ENCODE results near the gene SLC14A1.

SLC14A1 gene

DNA sequence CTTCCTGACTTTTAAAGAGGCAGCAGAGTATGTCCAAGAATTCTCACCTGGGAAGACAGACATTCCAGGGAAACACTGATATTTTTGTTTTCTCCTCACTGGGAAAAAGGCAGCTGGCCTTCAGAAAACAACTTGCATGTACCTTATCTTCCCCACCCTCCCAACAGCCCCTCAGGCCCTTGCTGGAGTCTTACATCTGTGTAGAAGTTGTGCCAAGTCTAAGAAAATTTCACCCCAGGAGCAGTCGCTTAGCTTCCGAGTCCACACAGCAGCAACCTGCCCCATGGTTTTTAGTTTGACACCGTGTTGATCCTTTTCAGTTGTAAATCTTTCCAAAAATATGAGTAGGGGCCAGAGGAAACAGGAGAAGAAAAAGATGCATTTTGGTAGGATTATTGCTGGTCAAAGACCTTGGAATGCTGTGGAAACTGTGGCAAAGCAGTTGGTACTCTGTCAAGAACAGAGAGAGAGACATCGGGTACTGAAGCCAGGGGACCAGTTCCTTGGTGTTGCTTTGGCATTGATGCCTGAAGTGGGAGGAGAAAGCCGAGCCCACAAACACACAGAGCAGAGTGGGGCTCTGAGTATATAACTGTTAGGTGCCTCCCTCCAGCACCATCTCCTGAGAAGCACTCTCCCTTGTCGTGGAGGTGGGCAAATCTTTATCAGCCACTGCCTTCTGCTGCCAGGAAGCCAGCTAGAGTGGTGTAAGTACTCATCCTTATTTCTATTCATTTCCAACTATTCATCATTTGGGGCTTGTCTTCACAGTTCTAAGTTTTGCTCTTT is at the start of gene SLC14A1:
Gene SLC14A1 (plus strand): TSS at position 615 of the 789 bp plus-strand sequence. CDS start 6,140 bp downstream, outside the sequence.
- peak in 4 of 14 donors; percentile 12 to 38 (median 22) for DNase-seq

DNA sequence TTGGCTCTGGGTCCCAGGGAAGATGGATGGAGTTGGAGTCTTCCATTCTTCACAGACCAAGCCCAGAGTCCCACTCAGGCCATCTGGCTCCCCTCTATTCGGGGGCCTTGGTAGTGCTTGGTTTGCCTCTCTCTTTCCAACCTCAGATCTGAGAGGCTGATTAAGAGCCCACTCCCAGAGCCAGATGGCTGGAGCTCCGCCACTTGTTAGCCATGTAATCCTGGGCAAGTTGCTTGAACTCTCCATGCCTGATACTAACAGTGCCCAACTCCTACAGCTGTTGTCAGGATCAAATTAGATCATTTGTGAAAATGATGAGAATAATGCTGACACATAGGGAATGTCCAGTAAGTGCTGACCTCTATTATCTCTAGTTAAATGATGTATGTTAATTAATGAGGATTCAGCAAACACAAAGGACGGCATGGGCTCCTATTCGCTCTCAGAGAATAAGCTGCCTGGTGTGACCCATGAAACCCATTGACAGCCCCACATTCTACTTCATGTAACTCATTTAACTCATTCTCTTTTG is 46.6 kb upstream of the SLC14A1 start:
- DNase-seq, result no peak

DNA sequence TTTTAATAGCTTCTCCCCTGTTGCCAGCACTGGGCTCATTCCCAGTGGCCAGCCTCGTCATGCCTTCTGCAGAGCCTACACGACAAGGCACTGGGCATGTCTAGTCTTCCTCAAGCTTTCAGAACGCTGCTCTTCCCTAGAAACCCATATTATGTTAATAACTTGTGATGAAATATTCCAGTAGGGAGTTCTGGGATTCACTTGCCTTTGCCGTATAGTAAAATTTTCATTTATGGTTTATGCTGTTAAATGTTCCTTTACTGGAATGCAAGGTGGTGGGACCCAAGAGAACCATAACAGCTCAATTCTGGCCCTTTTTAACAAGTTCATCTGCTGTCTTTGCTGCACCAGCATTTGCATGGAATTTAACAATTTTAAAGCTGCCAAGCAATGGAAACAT is 45.5 kb upstream of the SLC14A1 start:
- no peak for DNase-seq

DNA sequence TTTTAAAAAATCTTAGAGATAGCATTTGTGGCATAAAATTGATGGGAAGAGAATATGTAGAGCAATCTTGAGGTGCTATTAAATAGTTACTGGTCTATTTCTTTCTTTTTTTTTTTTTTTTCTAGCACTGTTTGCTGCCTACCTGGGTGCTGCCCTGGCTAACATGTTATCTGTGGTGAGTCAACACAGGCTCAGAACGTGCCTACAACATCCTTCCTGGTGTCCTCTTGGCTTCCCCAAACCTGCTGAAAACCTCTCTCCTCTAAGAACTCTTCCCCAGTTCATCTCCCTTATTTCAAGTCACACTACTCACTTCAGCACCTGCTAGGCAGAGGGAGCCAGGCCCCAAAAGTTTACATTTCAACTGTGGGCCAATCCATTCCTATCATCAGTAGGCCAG is 45.1 kb upstream of the SLC14A1 start:
- DNase-seq, result no peak

DNA sequence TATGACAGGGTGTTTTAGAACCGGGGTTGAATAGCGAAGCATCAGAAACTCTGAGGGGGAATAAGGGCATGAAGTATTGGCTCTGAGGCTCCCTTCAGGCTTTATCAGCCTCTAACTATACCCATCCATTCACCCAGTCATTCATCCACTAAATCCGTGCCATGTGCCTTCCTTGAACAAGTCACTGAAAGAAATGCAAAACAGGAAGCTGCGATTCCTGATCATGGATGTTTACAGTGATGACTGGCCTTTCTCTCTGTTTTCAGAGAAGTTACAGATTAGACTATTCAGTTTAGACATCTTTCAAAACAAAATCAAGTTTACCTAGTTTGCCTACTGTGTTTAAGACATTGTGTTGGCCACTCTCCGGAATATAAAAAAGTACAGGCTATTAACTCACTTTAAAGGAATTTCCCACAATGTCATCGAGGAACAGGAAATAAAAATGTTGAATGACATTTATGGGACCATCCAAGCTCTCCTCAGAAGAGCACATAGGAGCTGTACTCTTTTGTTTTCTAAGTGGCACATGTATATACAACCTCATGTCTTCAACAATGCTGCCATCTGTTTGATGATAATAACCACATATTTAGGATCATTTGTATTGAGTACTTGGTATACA is 43.8 kb upstream of the SLC14A1 start:
- DNase-seq, result no peak

DNA sequence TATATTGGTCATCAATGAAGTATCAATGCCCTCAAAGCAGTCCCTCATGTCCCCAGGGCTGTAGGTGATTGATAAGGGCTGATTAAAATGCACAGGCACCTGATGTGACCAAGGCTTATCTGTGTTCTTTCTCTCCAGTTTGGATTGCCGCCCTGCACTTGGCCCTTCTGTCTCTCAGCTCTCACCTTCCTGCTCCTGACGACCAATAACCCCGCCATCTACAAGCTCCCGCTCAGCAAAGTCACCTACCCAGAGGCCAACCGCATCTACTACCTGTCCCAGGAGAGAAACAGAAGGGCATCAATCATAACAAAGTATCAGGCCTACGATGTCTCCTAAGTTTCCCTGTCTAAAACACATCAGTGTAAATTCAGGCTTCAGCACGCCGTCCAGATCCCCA is 41.8 kb upstream of the SLC14A1 start:
- no peak for DNase-seq

DNA sequence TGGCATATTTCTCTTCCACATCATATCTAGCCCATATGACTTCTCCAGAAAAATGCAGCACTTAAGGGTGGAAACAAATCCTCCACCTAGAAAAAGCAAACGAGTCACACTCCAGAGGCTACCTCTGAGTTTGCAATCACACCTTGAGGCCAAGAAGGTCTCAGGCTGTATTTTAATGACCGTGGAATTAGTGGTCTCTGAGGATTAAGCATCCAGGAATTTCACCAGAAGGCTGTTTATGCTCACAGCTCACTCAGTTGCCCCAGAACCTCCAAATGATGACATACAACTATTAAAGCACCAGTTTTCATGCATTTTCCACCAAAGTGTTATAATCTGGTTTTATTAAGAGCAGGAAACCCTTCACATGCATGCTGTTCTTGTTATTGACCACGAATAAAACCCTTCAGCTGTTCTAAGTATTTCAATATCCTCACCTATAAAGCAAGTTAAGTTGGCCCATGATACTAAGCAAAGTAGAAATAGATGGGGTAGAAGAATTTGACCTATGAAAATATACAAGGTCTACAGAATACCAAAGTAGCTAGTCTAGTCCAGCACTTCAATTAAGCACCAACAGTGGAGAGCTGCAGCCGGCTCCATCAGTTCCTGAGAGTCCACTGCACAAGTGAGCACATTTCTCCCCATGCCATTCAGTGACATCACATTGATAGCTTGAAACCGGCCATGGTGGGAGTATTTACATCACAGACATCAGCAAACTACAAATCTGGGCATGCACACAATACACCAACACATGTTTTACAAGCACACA is 39.5 kb upstream of the SLC14A1 start:
- no peak for DNase-seq

DNA sequence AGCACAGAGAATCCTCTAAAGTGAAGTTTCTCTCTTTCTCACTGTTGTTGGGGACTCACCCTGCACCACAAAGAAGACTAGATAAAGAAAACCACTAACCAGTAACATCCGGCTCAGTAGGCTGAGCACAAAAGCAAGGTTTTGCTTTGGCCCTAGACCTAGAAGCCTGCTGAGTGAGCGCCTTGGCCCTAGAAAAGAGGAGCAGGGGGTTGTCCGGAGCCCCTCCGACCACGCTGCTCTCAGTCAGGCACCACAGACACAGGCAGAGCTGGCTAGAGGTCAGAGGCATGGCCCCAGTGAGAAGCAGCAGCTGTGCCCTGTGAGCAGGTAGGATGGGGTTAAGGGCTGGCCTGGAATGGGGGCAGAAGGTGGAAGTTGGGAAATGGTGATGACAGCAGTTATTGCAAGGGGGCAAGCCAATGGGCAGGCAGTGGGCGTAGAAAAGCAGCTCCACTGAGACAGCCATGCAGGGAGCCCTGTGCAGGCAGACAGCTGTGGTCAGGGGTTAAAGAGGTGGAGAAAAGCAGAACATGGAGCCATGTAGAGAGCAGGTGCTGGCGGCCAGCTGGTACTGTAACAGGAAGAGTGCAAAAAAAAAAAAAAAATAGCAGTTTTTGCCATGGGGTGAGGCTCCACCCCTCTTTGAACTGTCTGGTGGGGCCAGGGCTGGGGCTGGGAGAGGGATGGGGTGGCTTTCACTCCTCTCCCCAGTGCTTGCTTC is 36.9 kb upstream of the SLC14A1 start:
- DNase-seq, result no peak

DNA sequence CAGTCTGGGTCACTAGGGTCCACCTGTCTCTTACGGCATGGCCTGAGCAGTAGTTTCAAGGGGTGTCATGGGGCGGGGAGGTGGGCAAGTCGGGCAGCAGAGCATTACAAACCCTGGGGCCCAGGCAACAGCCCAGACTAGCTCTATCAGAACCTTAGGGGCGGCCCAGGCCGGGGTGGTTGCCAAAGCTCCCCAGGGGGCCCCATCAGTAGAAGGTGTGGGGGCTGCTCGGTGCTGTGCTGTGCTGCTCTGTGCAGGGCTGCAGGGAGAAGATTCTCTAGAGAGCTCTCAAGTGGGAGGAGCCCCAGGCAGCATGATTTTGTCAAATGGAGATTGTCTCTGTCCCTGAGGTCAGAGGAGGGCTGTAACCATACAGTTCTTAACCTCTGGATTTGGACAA is 36.4 kb upstream of the SLC14A1 start:
- DNase-seq, result no peak

DNA sequence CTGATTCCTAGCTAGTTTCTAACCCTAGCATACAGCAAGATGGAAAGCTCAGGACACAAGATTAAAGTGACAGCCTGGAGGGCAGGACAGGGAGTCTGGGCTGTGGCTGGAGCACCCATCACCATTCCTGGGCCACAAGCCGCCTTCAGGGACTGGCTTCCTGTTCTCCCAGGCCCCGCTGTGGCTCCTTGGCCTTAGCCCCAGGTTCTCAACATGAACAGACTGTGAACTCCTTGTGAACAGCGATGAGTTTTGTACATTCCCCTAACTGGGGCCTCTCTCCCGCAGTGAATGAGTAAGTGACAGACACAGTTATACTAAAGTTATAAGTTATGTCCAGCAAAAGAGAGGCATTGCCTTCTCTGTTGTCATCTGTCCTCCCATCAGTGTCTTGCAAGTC is 35.9 kb upstream of the SLC14A1 start:
- DNase-seq, result no peak

DNA sequence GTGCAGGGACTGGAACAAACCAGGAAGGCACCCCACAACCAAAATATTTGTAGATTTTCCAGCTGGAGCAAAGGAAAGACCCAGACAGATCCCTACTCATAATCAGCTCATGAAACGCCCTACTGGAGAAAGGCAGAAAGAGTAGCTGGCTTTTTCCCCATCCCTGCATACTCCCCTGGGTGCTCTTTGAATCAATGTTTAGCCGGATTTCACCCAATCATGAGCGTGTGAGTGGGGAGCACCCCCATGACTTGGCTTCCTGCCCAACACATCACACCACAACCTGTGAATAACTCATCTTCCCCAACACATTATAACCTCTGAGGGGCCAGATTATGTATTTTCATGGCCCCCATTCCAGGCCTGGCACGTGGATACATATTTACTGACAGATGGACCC is 35.1 kb upstream of the SLC14A1 start:
- no peak for DNase-seq

DNA sequence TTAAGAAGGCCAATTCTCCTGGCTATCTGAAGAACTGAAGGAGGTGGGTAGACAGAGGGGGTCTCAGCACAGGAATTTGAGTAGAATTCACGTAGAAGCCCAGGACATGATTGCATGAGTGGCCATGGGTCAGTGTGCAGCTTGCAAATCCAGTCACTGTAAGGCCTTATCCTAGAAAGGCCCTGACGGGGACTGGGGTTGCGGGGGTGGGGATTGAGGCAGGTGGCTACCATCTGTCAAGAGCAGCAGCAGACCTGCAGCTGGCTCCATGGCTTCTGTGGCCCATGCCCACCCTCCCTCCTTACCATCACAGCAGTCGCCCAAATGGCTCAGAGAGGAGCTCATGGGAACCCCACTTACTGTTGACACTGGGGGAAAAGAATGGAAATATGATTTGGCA is 34.6 kb upstream of the SLC14A1 start:
- no peak for DNase-seq

DNA sequence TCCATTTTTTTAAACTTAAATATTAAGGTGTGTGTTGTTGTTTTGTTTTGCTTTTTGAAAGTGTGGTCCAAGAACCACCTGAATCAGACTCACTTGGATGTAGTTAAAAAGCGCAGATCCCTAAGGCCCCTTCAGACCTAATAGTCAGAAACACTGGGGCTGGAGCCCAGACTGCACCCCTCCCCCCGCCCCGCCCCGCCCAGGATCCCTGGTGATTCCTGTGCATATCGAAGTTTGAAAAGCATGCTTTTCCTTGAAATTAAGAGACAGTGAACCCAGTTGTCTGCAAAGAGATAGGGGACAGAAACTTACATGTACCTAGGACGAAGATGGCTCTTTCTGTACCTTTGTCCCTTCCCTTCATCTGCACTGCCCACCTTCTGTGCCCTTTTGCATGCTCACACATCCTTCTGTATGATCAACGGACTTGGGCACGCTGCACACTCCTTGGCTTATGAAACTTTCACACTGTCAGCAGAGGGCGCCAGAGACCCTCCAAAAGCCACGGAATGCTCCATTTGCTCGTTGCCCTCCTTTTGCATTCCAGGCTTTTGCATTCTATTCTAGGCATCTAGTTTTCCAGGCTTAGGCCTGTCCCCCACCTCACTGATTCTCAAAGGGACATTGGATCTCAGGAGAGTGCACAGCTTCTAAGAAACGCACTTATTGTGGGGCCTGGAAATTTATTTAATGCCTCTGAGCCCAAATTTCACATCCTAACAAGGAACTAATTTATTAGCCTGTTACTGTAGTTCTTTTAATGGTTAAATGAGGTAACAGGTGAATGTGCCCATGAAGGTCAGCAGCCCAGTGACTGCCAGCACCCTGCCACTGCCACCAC is 32.8 kb upstream of the SLC14A1 start:
- peak in 12 of 14 donors; percentile 3 to 79 (median 37) for DNase-seq

DNA sequence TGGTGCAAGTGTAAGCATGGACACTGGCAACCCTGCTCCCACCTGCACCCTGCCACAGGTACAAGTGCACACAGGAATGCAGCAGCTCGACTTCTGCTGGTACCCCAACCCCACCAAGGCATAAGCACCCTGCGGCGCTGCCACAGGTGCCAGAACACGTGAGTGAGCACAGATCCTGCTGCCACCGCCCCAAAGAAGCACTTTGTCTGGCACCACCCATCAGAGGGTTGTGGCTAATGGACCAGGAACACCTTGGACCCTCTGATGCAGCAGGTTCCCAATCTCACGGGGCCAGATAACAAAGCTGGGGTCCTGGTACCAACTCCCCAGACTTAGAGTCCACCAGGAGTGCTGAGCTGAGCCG is 32.2 kb upstream of the SLC14A1 start:
- no peak for DNase-seq

DNA sequence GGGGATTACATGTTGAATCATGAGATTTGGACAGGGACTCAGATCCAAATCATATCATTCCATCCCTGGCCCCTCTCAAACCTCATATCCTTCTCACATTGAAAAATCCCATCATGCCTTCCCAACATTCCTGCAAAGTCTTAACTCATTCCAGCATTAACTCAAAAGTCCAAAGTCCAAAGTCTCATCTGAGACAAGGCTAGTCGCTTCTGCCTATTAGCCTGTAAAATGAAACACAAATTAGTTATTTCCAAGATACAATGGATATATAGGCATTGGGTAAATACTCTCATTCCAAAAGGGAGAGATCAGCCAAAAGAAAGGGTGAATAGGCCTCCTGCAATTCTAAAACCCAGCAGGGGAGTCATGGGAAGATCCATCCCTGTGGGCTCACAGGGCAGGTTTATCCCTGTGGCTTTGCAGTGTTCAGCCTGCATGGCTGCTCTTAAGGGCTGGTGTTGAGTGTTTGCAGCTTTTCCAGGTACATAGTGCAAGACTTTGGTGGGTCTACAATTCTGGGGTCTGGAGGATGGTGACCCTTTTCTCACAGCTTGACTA is 21.2 kb upstream of the SLC14A1 start:
- no peak for DNase-seq

DNA sequence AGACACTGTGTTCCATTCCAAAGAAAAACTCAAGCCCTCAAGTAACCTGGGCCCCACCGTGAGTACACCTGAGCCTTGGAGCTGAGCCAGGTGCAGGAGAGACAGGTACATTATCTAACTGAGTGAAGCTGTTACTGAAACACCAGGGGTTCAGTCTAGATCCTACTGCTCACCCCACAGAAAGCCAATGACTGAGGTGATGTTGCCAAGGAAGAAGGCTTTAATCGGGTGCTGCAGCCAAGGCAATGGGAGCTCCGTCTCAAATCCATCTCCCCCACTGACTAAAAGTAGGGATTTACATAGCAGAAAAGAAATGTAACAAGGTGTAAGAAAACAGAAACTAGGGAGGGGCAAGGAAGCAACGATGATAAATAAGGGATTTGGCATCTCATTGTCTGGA is 15.2 kb upstream of the SLC14A1 start:
- DNase-seq, result no peak

DNA sequence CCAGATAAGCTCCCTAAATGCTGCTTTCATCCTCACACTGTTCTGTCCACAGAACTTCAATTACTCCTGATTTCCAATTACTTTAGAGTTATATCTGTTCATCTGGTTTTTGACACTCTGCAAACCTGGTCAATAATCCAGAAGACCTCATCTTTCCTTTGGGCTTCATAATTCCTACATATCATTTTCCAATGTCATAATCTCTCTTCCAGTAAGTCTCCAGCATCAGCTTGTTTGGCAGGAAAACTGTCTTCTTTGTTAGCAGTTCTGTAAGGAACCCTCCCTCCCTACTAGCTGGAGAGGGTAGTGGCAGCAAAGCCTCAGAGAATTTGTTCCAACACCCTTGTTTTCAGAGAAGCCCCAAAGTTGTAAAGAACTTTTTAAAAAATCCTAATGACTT is 11.9 kb upstream of the SLC14A1 start:
- DNase-seq, result no peak

DNA sequence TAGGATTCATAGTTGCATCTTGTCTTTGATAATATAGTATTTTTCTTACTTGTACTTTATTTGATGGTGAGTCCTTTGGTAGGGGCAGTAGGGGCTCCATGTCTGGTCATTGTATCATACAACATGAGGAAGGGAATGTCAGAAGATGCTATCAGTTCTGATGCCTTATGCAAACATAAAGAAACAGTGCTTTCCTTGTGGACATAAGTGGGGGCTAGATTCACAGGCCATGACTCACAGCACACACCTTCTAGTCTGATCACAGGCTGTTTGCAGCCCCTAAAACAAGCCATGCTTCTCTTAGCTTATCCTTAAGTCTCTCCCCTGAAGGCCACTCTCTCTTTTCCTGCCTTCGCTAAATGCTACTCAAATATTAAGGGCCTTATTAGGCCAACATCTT is 10.7 kb upstream of the SLC14A1 start:
- DNase-seq, result no peak

DNA sequence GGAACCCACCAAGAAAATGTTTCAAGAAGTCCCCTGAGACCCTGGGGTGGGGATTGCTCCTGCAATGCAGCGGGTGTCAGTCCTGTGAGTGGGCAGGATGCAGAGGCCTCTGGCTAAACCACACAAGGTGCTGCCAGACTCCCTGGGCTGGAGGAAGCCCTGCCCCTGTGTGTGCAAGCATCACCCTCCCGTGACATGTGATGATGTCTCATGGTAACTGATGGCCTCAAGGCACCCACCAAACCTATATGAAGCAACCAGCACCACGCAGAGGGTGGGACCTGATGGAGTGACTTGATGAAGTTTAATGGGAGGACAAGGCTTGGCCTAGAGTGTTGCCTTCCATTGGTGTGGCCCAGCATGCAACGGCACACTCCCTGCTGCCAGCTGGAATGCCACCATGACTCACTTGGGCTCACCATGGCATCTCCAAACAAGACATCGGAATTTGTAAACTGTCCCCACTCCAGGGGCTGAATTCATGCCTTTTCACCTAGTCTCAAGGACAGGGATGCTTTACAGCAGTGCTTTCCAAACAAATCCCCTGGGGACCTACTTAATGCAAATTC is 8.7 kb upstream of the SLC14A1 start:
- peak in 6 of 14 donors; percentile 13 to 47 (median 33) for DNase-seq

DNA sequence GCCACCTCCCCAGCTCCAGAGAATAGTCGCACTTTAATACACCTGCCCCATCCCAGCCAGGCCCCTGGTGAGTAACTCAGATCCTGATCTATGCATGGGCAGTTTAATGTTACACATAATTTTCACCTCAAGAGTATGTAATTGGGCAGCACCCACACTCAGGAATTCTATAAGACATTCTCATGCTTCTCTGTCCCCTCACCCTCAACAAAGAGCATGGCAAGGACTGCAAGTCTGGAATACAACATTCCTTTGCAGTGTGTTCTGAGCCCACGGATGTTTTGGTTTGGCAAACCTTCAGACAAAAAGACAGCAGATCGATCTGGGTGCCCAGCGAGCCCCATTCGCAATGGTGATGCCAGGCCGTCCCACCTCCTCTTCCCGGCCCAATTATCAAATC is 4.9 kb upstream of the SLC14A1 start:
- DNase-seq, result no peak

DNA sequence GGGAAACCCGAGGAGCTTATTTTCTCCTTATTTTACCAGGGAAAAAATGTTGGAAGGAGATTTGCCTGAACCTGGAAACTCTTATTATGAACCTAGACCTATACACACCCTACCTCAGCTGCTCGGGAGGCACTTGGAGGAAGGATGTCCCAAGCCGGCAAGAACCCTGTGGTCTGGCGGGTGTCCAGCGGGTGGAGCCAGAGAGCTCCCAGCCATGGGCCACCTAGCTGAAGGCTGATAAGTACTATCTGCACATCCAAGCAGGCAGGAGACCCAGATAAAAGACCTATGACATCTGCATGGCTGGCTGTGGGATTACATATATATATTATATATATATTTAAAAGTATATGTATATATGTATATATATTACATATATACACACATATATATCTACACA is 1.1 kb upstream of the SLC14A1 start:
- DNase-seq, result peak in 2 of 14 donors; percentile 15 to 23
